K562 (cell line): Measurements from ENCODE around the gene LRRC38. TPM values are rescaled to one million over a fixed set of nuclear protein-coding genes. Genes with fewer than 3 reads are reported as not detected.

Experiments
- ATAC-seq: fragments of 200-7000 bp; cut with Tn5 transposase; 3 replicates; pipeline ENCODE4 v1.9.1; 2020; ENCODE audit warnings: moderate library complexity
- BruUV-seq: library from RNA; stranded (reverse); fragments of 400-500 nt; replicated peaks from 2 replicates; lab custom pipeline; 2021; lab: Mats Ljungman, UMichigan
- CTCF ChIA-PET: fragments of 300-600 bp; formaldehyde crosslinking; extraction: SDS; loops from one replicate; lab custom pipeline; 2021; ENCODE audit warnings: low intra/inter-chr PET ratio; lab: Yijun Ruan, JAX
- POLR2A ChIA-PET: fragments of 300-600, 350-650 bp; sonication (Branson Sonifier 250); formaldehyde crosslinking; extraction: SDS; loops from one replicate; lab custom pipeline; 2021; ENCODE audit warnings: antibody characterized with exemption, inconsistent platforms; lab: Yijun Ruan, JAX
- DNase-seq, 4 experiments: peaks; one replicate each; pipeline versions ENCODE4 v3.0.0 to v3.0.0-alpha.2; 2011 to 2018; ENCODE audit warnings: low spot score in 3 of 4, mixed read lengths in 3 of 4; ENCODE audit errors: extremely low read depth in 1 of 4
- FAIRE-seq: peaks from 2 replicates; lab custom pipeline; 2011; peaks lifted over from hg19 to GRCh38; lab: Jason Lieb, UNC
- H2AFZ ChIP-seq: 2 replicates; pipeline ENCODE4 v1.6.0; 2011; ENCODE audit warnings: low read depth, low read length, control low read depth, inconsistent platforms
- H3K27ac ChIP-seq: fragments of 200-600 bp; 3 replicates; pipeline ENCODE4 v1.8.0; 2011; ENCODE audit warnings: low read depth, mild to moderate bottlenecking, control low read depth, inconsistent platforms, low read length, moderate library complexity, mixed read lengths; ENCODE audit errors: extremely low read depth
- H3K27me3 ChIP-seq, 2 experiments: fragments of 300-600 bp in 1 of 2; 2 replicates in 1 of 2; 3 replicates in 1 of 2; pipeline versions ENCODE4 v1.6.0 to v1.8.0; 2011; ENCODE audit warnings: inconsistent platforms in 2 of 2, low read length in 2 of 2, mild to moderate bottlenecking in 1 of 2, mixed read lengths in 1 of 2, moderate library complexity in 1 of 2; ENCODE audit not compliant: control insufficient read depth in 2 of 2, insufficient read depth in 2 of 2
- H3K36me3 ChIP-seq: fragments of 300-600 bp; 3 replicates; pipeline ENCODE4 v1.8.0; 2011; ENCODE audit warnings: mild to moderate bottlenecking, low read length, inconsistent platforms; ENCODE audit not compliant: control insufficient read depth, insufficient read depth
- H3K4me1 ChIP-seq, 2 experiments: fragments of 200-600 bp in 1 of 2; replicated peaks in 1 of 2; 2 replicates in 1 of 2; 3 replicates in 1 of 2; pipeline versions ENCODE4 v1.5.1 to v1.8.0; 2011; ENCODE audit warnings: inconsistent platforms in 2 of 2, low read length in 2 of 2, mild to moderate bottlenecking in 1 of 2, mixed read lengths in 1 of 2, moderate library complexity in 1 of 2; ENCODE audit not compliant: control insufficient read depth in 2 of 2, insufficient read depth in 2 of 2
- H3K4me2 ChIP-seq: 2 replicates; pipeline ENCODE4 v1.6.1; 2011; ENCODE audit warnings: low read length, control low read depth, inconsistent platforms, mixed read lengths; ENCODE audit not compliant: insufficient read depth
- H3K4me3 ChIP-seq: fragments of 200-600 bp; sonication (generic), shearing (Covaris generic); 2 replicates; pipeline ENCODE4 v1.5.1; 2016; ENCODE audit warnings: control low read depth, inconsistent platforms
- H3K79me2 ChIP-seq: fragments of 200-600 bp; 3 replicates; pipeline ENCODE4 v1.8.0; 2011; ENCODE audit warnings: low read length, inconsistent platforms; ENCODE audit not compliant: control insufficient read depth, insufficient read depth
- H3K9ac ChIP-seq, 2 experiments: 2 replicates each; pipeline versions ENCODE4 v1.6.0 to v1.6.1; 2011; ENCODE audit warnings: low read depth in 2 of 2, low read length in 2 of 2, control low read depth in 1 of 2, inconsistent platforms in 1 of 2, mild to moderate bottlenecking in 1 of 2, mixed read lengths in 1 of 2; ENCODE audit not compliant: insufficient read depth in 1 of 2
- H3K9me1 ChIP-seq: one replicate; pipeline ENCODE4 v1.6.0; 2011; ENCODE audit warnings: inconsistent platforms, mild to moderate bottlenecking, low read length, moderate library complexity; ENCODE audit not compliant: control insufficient read depth, insufficient read depth
- H3K9me3 ChIP-seq: replicated peaks from 2 replicates; pipeline ENCODE4 v1.5.1; 2011; ENCODE audit warnings: low read depth, low read length, inconsistent platforms; ENCODE audit not compliant: control insufficient read depth, insufficient read depth
- H4K20me1 ChIP-seq: replicated peaks from 2 replicates; pipeline ENCODE4 v1.6.1; 2011; ENCODE audit warnings: low read length, inconsistent platforms, mixed read lengths; ENCODE audit not compliant: control insufficient read depth, insufficient read depth
- CREB3L1 ChIP-seq: fragments of 450-650 bp; IDR thresholded peaks from 2 replicates; pipeline ENCODE4 v1.6.1; 2014; ENCODE audit warnings: low read depth, mild to moderate bottlenecking, moderate library complexity, borderline replicate concordance
- ELF2 ChIP-seq: fragments of 250-450 bp; sonication (Bioruptor Pico); IDR thresholded peaks from 2 replicates; pipeline ENCODE4 v1.5.0; 2021; ENCODE audit warnings: mild to moderate bottlenecking
- GTF2F1 ChIP-seq: IDR thresholded peaks from 2 replicates; pipeline ENCODE4 v1.6.1; 2011; ENCODE audit warnings: low read depth, low read length, improper control_type of control experiment
- HNRNPK ChIP-seq: fragments of 200-400 bp; formaldehyde crosslinking; IDR thresholded peaks from one replicate; pipeline ENCODE4 v1.6.1; 2018; ENCODE audit warnings: mild to moderate bottlenecking, low read depth, low read length; ENCODE audit not compliant: poor library complexity, severe bottlenecking
- HOXB6 ChIP-seq: fragments of 250-450 bp; sonication (Bioruptor Pico); IDR thresholded peaks from 2 replicates; pipeline ENCODE4 v1.5.1; 2022; ENCODE audit warnings: mild to moderate bottlenecking, borderline replicate concordance
- IRF1 ChIP-seq: sonication (generic); formaldehyde crosslinking; IDR thresholded peaks from 2 replicates; pipeline ENCODE4 v1.8.0; 2022; ENCODE audit warnings: missing genetic modification reagents, mild to moderate bottlenecking, borderline replicate concordance
- NFE2 ChIP-seq: IDR thresholded peaks from 2 replicates; pipeline ENCODE4 v1.6.1; 2014; ENCODE audit warnings: antibody characterized with exemption, low read depth
- NR2C1 ChIP-seq, 2 experiments: fragments of 450-650 bp; IDR thresholded peaks; 2 replicates each; pipeline ENCODE4 v1.6.1; 2017; ENCODE audit warnings: mild to moderate bottlenecking in 2 of 2, antibody characterized with exemption in 1 of 2, inconsistent platforms in 1 of 2, missing compliant biosample characterization in 1 of 2, missing genetic modification characterization in 1 of 2
- NRF1 ChIP-seq, 2 experiments: fragments of 450-650 bp; IDR thresholded peaks in 1 of 2; conservative IDR thresholded peaks in 1 of 2; 2 replicates each; pipeline ENCODE4 v1.6.1; 2014; ENCODE audit warnings: mild to moderate bottlenecking in 2 of 2
- SNIP1 ChIP-seq: fragments of 450-650 bp; IDR thresholded peaks from 2 replicates; pipeline ENCODE4 v1.7.1; 2017; ENCODE audit warnings: low read depth, mild to moderate bottlenecking
- TAF15 ChIP-seq: fragments of 200-400 bp; formaldehyde crosslinking; IDR thresholded peaks from 2 replicates; pipeline ENCODE4 v1.6.1; 2017; ENCODE audit warnings: mild to moderate bottlenecking, low read depth, low read length, moderate library complexity
- ZNF217 ChIP-seq: sonication (generic); formaldehyde crosslinking; IDR thresholded peaks from 2 replicates; pipeline ENCODE4 v1.8.0; 2022; ENCODE audit warnings: mild to moderate bottlenecking, missing genetic modification reagents
- ZNF551 ChIP-seq: fragments of 250-450 bp; sonication (Bioruptor Pico); IDR thresholded peaks from 2 replicates; pipeline ENCODE4 v1.5.0; 2021; ENCODE audit warnings: mild to moderate bottlenecking, moderate library complexity
- ZSCAN29 ChIP-seq: fragments of 450-650 bp; IDR thresholded peaks from 2 replicates; pipeline ENCODE4 v1.6.1; 2017
- WGBS: fragments of 100-300 bp; shearing (Covaris generic); methylation state at CpG from one replicate; pipeline ENCODE4 v1.1.6; 2016; ENCODE audit warnings: low coverage, mixed read lengths; ENCODE audit not compliant: insufficient coverage; ENCODE audit errors: missing lambda C conversion rate; 5-methylcytosine and 5-hydroxymethylcytosine counted together
- in situ Hi-C: fragments of 300-500 bp; cut with MboI; formaldehyde crosslinking; loops from 4 replicates; pipeline ENCODE4 v1.15.0; 2018; ENCODE audit warnings: inconsistent platforms, mixed read lengths
- intact Hi-C: fragments of 100-400 bp; cut with micrococcal nuclease; formaldehyde crosslinking; loops from 2 replicates; pipeline ENCODE4 v1.14.2; 2022
- polyA plus RNA-seq, 8 experiments: library from polyadenylated mRNA; depleted of rRNA in 4 of 8; stranded (reverse) in 5 of 8; unstranded in 3 of 8; fragments of >200 nt; fragmentation: Nextera tagmentation in 2 of 8; fragmentation: Illumina TruSeq in 1 of 8; extraction: Ambion mirVana in 2 of 8; extraction: Trizol in 1 of 8; gene quantifications; 2 replicates each; pipeline versions ENCODE4 v1.2.1 to v1.2.3, GENCODE V29; 2011 to 2014; ENCODE audit warnings: inconsistent platforms in 1 of 8, missing spikeins in 1 of 8
- total RNA-seq, 7 experiments: library from RNA; depleted of rRNA in 6 of 7; stranded (reverse); fragments of >200 nt in 6 of 7; fragmentation: Illumina TruSeq in 2 of 7; extraction: Trizol in 2 of 7; gene quantifications; 2 replicates each; pipeline versions ENCODE4 v1.2.1 to v1.2.3, GENCODE V29; 2011 to 2021; ENCODE audit warnings: low replicate concordance in 1 of 7

LRRC38 gene
- total and polyA plus RNA-seq, 9 of the 15 experiments (the other 6 are each of a cell fraction or from before 2014, with no cell fraction given), result not detected

GRCh38 chr1:13482600-13482999 lies 31.2 kb downstream of the LRRC38 start:
- CTCF ChIA-PET, result no interaction called here
- in situ Hi-C loops (no loop called here), intact Hi-C loops (no loop called here)
- 0% methylated on average over 4 of the region's 4 CpGs for WGBS
- H3K9me3 ChIP-seq, result no peaks in the 10 kb centered on the region
- TF ChIP-seq ZNF217 (CRISPR knock-in tag) (no peak), NRF1 (conservative IDR thresholded peaks at IDR 0.05 in 1 of 2, IDR thresholded peaks at IDR 0.05 in 1 of 2) (no peak), TAF15 (no peak), ZSCAN29 (no peak), CREB3L1 (no peak), ELF2 (no peak), HOXB6 (no peak), HNRNPK (no peak), SNIP1 (no peak), ZNF551 (CRISPR knock-in tag) (no peak), NFE2 (no peak), NR2C1 (IDR thresholded peaks at IDR 0.05) (no peak), NR2C1 (tag; IDR thresholded peaks at IDR 0.05) (no peak), GTF2F1 (no peak), IRF1 (no peak)
- H2AFZ ChIP-seq, result no peak overlapping the region
- no peak for ATAC-seq
- H4K20me1 ChIP-seq, result no peaks in the 10 kb centered on the region
- POLR2A ChIA-PET, result no interaction called here
- no peak overlapping the region for H3K27ac ChIP-seq
- H3K4me2 ChIP-seq, result no peak overlapping the region
- no peaks in the 10 kb centered on the region; a peak in 1 of 5 replicates for H3K4me1 ChIP-seq
- peaks cover 15 to 25% of the 10 kb centered on the region in 2 experiments; a peak in 3 of 5 replicates for H3K27me3 ChIP-seq
- no TSS peak for BruUV-seq
- H3K79me2 ChIP-seq, result no peaks in the 10 kb centered on the region
- no peak for DNase-seq
- no peak overlapping the region for H3K9ac ChIP-seq
- FAIRE-seq, result no peak
- H3K9me1 ChIP-seq, result peaks cover 2% of the 10 kb centered on the region
- no peak overlapping the region for H3K4me3 ChIP-seq
- H3K36me3 ChIP-seq, result no peaks in the 10 kb centered on the region
